ENCODE results near the gene EIF4G3.

The EIF4G3 gene

GRCh38 chr1:20948101-20948500 is 228.6 kb downstream of the EIF4G3 start:
- no peak overlapping the region for H3K27ac ChIP-seq (ENCODE audit: low read depth, low read length, severe bottlenecking)
- H3K36me3 ChIP-seq (ENCODE audit: control insufficient read depth, insufficient read depth, low read length): peaks cover 27% of the 10 kb centered on the region
- H3K4me3 ChIP-seq (ENCODE audit: extremely low read depth, insufficient read depth, low read length, poor library complexity, severe bottlenecking): no peak overlapping the region
- WGBS, 2 experiments (ENCODE audit: insufficient coverage in 2 of 2): 81 to 91% methylated on average over 5 to 6 of the region's 6 CpGs
- peaks cover 8% of the 10 kb centered on the region for H3K4me1 ChIP-seq (ENCODE audit: control insufficient read depth, insufficient read depth, low read length, poor library complexity, severe bottlenecking)
- H3K9me3 ChIP-seq (ENCODE audit: control insufficient read depth, low read length): no peaks in the 10 kb centered on the region

GRCh38 chr1:20947409-20947808 is 229.3 kb downstream of the EIF4G3 start:
- no peaks in the 10 kb centered on the region for H3K9me3 ChIP-seq (ENCODE audit: control insufficient read depth, low read length)
- peaks cover 8% of the 10 kb centered on the region for H3K4me1 ChIP-seq (ENCODE audit: control insufficient read depth, insufficient read depth, low read length, poor library complexity, severe bottlenecking)
- WGBS, 2 experiments (ENCODE audit: insufficient coverage in 2 of 2): 89 to 100% methylated on average over 2 of the region's 2 CpGs
- H3K36me3 ChIP-seq (ENCODE audit: control insufficient read depth, insufficient read depth, low read length): peaks cover 27% of the 10 kb centered on the region
- H3K27ac ChIP-seq (ENCODE audit: low read depth, low read length, severe bottlenecking): no peak overlapping the region
- no peak overlapping the region for H3K4me3 ChIP-seq (ENCODE audit: extremely low read depth, insufficient read depth, low read length, poor library complexity, severe bottlenecking)

- H3K36me3 ChIP-seq (ENCODE audit: control insufficient read depth, insufficient read depth, low read length): peaks cover 36% of the 10 kb centered on the region
- H3K27ac ChIP-seq (ENCODE audit: low read depth, low read length, severe bottlenecking): no peak overlapping the region
- H3K4me1 ChIP-seq (ENCODE audit: control insufficient read depth, insufficient read depth, low read length, poor library complexity, severe bottlenecking): no peaks in the 10 kb centered on the region
- no CpG with 5 or more reads among the region's 2 CpGs for WGBS, 2 experiments (ENCODE audit: insufficient coverage in 2 of 2)
- H3K4me3 ChIP-seq (ENCODE audit: extremely low read depth, insufficient read depth, low read length, poor library complexity, severe bottlenecking): no peak overlapping the region
- H3K9me3 ChIP-seq (ENCODE audit: control insufficient read depth, low read length): no peaks in the 10 kb centered on the region
Measured at GRCh38 chr1:20936621-20937020, 240.1 kb downstream of the EIF4G3 start.

GRCh38 chr1:20936216-20936615 is 240.5 kb downstream of the EIF4G3 start:
- H3K9me3 ChIP-seq (ENCODE audit: control insufficient read depth, low read length): no peaks in the 10 kb centered on the region
- 80 to 100% methylated on average over 1 of the region's 2 CpGs for WGBS, 2 experiments (ENCODE audit: insufficient coverage in 2 of 2)
- H3K27ac ChIP-seq (ENCODE audit: low read depth, low read length, severe bottlenecking): no peak overlapping the region
- no peak overlapping the region for H3K4me3 ChIP-seq (ENCODE audit: extremely low read depth, insufficient read depth, low read length, poor library complexity, severe bottlenecking)
- H3K36me3 ChIP-seq (ENCODE audit: control insufficient read depth, insufficient read depth, low read length): peaks cover 35% of the 10 kb centered on the region
- no peaks in the 10 kb centered on the region for H3K4me1 ChIP-seq (ENCODE audit: control insufficient read depth, insufficient read depth, low read length, poor library complexity, severe bottlenecking)

GRCh38 chr1:20935717-20936116 is 241.0 kb downstream of the EIF4G3 start:
- 83% methylated on average over 1 of the region's 1 CpG; no CpG with 5 or more reads in 1 of the 2 experiments for WGBS, 2 experiments (ENCODE audit: insufficient coverage in 2 of 2)
- no peaks in the 10 kb centered on the region for H3K9me3 ChIP-seq (ENCODE audit: control insufficient read depth, low read length)
- no peak overlapping the region for H3K4me3 ChIP-seq (ENCODE audit: extremely low read depth, insufficient read depth, low read length, poor library complexity, severe bottlenecking)
- H3K27ac ChIP-seq (ENCODE audit: low read depth, low read length, severe bottlenecking): no peak overlapping the region
- H3K4me1 ChIP-seq (ENCODE audit: control insufficient read depth, insufficient read depth, low read length, poor library complexity, severe bottlenecking): no peaks in the 10 kb centered on the region
- peaks cover 37% of the 10 kb centered on the region for H3K36me3 ChIP-seq (ENCODE audit: control insufficient read depth, insufficient read depth, low read length)

- H3K4me3 ChIP-seq (ENCODE audit: extremely low read depth, insufficient read depth, low read length, poor library complexity, severe bottlenecking): no peak overlapping the region
- no peaks in the 10 kb centered on the region for H3K9me3 ChIP-seq (ENCODE audit: control insufficient read depth, low read length)
- H3K4me1 ChIP-seq (ENCODE audit: control insufficient read depth, insufficient read depth, low read length, poor library complexity, severe bottlenecking): no peaks in the 10 kb centered on the region
- WGBS, 2 experiments (ENCODE audit: insufficient coverage in 2 of 2): 83 to 96% methylated on average over 3 of the region's 8 CpGs
- peaks cover 34% of the 10 kb centered on the region for H3K36me3 ChIP-seq (ENCODE audit: control insufficient read depth, insufficient read depth, low read length)
- H3K27ac ChIP-seq (ENCODE audit: low read depth, low read length, severe bottlenecking): no peak overlapping the region
Measured at GRCh38 chr1:20932437-20932977, 244.2 kb downstream of the EIF4G3 start.

- WGBS, 2 experiments (ENCODE audit: insufficient coverage in 2 of 2): 89 to 100% methylated on average over 1 of the region's 2 CpGs
- Histone ChIP-seq H3K4me1 (ENCODE audit: control insufficient read depth, insufficient read depth, low read length, poor library complexity, severe bottlenecking) (no peaks in the 10 kb centered on the region), H3K27ac (ENCODE audit: low read depth, low read length, severe bottlenecking) (no peak overlapping the region), H3K36me3 (ENCODE audit: control insufficient read depth, insufficient read depth, low read length) (peaks cover 34% of the 10 kb centered on the region), H3K4me3 (ENCODE audit: extremely low read depth, insufficient read depth, low read length, poor library complexity, severe bottlenecking) (no peak overlapping the region), H3K9me3 (ENCODE audit: control insufficient read depth, low read length) (no peaks in the 10 kb centered on the region)
Measured at GRCh38 chr1:20931930-20932436, 244.7 kb downstream of the EIF4G3 start.

GRCh38 chr1:20930427-20930826 is 246.3 kb downstream of the EIF4G3 start:
- H3K4me1 ChIP-seq (ENCODE audit: control insufficient read depth, insufficient read depth, low read length, poor library complexity, severe bottlenecking): no peaks in the 10 kb centered on the region
- H3K27ac ChIP-seq (ENCODE audit: low read depth, low read length, severe bottlenecking): no peak overlapping the region

GRCh38 chr1:20928146-20928545 is 248.6 kb downstream of the EIF4G3 start:
- 97 to 100% methylated on average over 3 of the region's 4 CpGs for WGBS, 2 experiments (ENCODE audit: insufficient coverage in 2 of 2)

More at GRCh38 chr1:20930427-20930826, 246.3 kb downstream of the EIF4G3 start:
- Histone ChIP-seq H3K9me3 (ENCODE audit: control insufficient read depth, low read length) (no peaks in the 10 kb centered on the region), H3K4me3 (ENCODE audit: extremely low read depth, insufficient read depth, low read length, poor library complexity, severe bottlenecking) (no peak overlapping the region), H3K36me3 (ENCODE audit: control insufficient read depth, insufficient read depth, low read length) (peaks cover 34% of the 10 kb centered on the region)

GRCh38 chr1:20921285-20921684 is 255.4 kb downstream of the EIF4G3 start:
- H3K27ac ChIP-seq (ENCODE audit: low read depth, low read length, severe bottlenecking): no peak overlapping the region
- H3K4me3 ChIP-seq (ENCODE audit: extremely low read depth, insufficient read depth, low read length, poor library complexity, severe bottlenecking): no peak overlapping the region
- WGBS, 2 experiments (ENCODE audit: insufficient coverage in 2 of 2): 100% methylated on average over 1 to 2 of the region's 3 CpGs
- peaks cover 9% of the 10 kb centered on the region for H3K36me3 ChIP-seq (ENCODE audit: control insufficient read depth, insufficient read depth, low read length)
- H3K4me1 ChIP-seq (ENCODE audit: control insufficient read depth, insufficient read depth, low read length, poor library complexity, severe bottlenecking): peaks cover 7% of the 10 kb centered on the region
- H3K9me3 ChIP-seq (ENCODE audit: control insufficient read depth, low read length): no peaks in the 10 kb centered on the region

More at GRCh38 chr1:20928146-20928545, 248.6 kb downstream of the EIF4G3 start:
- H3K27ac ChIP-seq (ENCODE audit: low read depth, low read length, severe bottlenecking): no peak overlapping the region
- H3K36me3 ChIP-seq (ENCODE audit: control insufficient read depth, insufficient read depth, low read length): peaks cover 34% of the 10 kb centered on the region
- no peaks in the 10 kb centered on the region for H3K4me1 ChIP-seq (ENCODE audit: control insufficient read depth, insufficient read depth, low read length, poor library complexity, severe bottlenecking)
- H3K9me3 ChIP-seq (ENCODE audit: control insufficient read depth, low read length): no peaks in the 10 kb centered on the region
- no peak overlapping the region for H3K4me3 ChIP-seq (ENCODE audit: extremely low read depth, insufficient read depth, low read length, poor library complexity, severe bottlenecking)

GRCh38 chr1:20913242-20913641 is 263.5 kb downstream of the EIF4G3 start:
- H3K4me3 ChIP-seq (ENCODE audit: extremely low read depth, insufficient read depth, low read length, poor library complexity, severe bottlenecking): no peak overlapping the region
- H3K27ac ChIP-seq (ENCODE audit: low read depth, low read length, severe bottlenecking): no peak overlapping the region
- no CpG with 5 or more reads among the region's 2 CpGs for WGBS, 2 experiments (ENCODE audit: insufficient coverage in 2 of 2)
- peaks cover 10% of the 10 kb centered on the region for H3K36me3 ChIP-seq (ENCODE audit: control insufficient read depth, insufficient read depth, low read length)
- H3K4me1 ChIP-seq (ENCODE audit: control insufficient read depth, insufficient read depth, low read length, poor library complexity, severe bottlenecking): no peaks in the 10 kb centered on the region
- H3K9me3 ChIP-seq (ENCODE audit: control insufficient read depth, low read length): no peaks in the 10 kb centered on the region

All from mesodermal cell (in vitro differentiated cells).